ENCODE measurements around the gene NES. TPM values are rescaled to one million over a fixed set of nuclear protein-coding genes. Genes with fewer than 3 reads are reported as not detected.

The NES gene
- total and polyA plus RNA-seq, 2 of the 8 experiments (the other 6 are each of a cell fraction or from before 2014, with no cell fraction given): 13.3 to 135 TPM

GRCh38 chr1:156644640-156645039 is 32.6 kb downstream of the NES start (continued):
- TF ChIP-seq RAD21 (IDR thresholded peaks at IDR 0.05 in 1 of 2, conservative IDR thresholded peaks at IDR 0.05 in 1 of 2; ENCODE audit: low read depth in 2 of 2, low read length in 2 of 2): no peak
